HG02970 (cell line): Measurements from ENCODE around the gene NRXN2.

Experiments used
- ATAC-seq: cut with Tn5 transposase; IDR thresholded peaks from one replicate; pipeline ENCODE4 v1.9.1; 2021; ENCODE audit warnings: mild to moderate bottlenecking, moderate library complexity, moderate number of reproducible peaks; ENCODE audit not compliant: unreplicated experiment, low FRiP score

The NRXN2 gene

GRCh38 chr11:64583296-64584262 is 139.4 kb downstream of the NRXN2 start:
- ATAC-seq, result no peak

- no peak for ATAC-seq
Measured at GRCh38 chr11:64582885-64583284, 140.1 kb downstream of the NRXN2 start.

GRCh38 chr11:64581057-64581523 is 141.9 kb downstream of the NRXN2 start:
- ATAC-seq, result no peak

- ATAC-seq, result no peak
Measured at GRCh38 chr11:64580412-64580811, 142.6 kb downstream of the NRXN2 start.

GRCh38 chr11:64577202-64577601 is 145.8 kb downstream of the NRXN2 start:
- ATAC-seq, result no peak

GRCh38 chr11:64572143-64572542 is 150.9 kb downstream of the NRXN2 start:
- no peak for ATAC-seq

- no peak for ATAC-seq
Measured at GRCh38 chr11:64571410-64572091, 151.4 kb downstream of the NRXN2 start.

- no peak for ATAC-seq
Measured at GRCh38 chr11:64571050-64571409, 152.0 kb downstream of the NRXN2 start.

GRCh38 chr11:64570341-64570740 is 152.7 kb downstream of the NRXN2 start:
- no peak for ATAC-seq

GRCh38 chr11:64569300-64569970 is 153.6 kb downstream of the NRXN2 start:
- no peak for ATAC-seq

GRCh38 chr11:64568584-64569140 is 154.3 kb downstream of the NRXN2 start:
- no peak for ATAC-seq

GRCh38 chr11:64568041-64568571 is 154.9 kb downstream of the NRXN2 start:
- no peak for ATAC-seq

- ATAC-seq, result no peak
Measured at GRCh38 chr11:64566915-64567891, 155.8 kb downstream of the NRXN2 start.

GRCh38 chr11:64566042-64566914 is 156.7 kb downstream of the NRXN2 start:
- no peak for ATAC-seq

- no peak for ATAC-seq
Measured at GRCh38 chr11:64564947-64565889, 157.8 kb downstream of the NRXN2 start.

GRCh38 chr11:64564419-64564818 is 158.6 kb downstream of the NRXN2 start:
- no peak for ATAC-seq

GRCh38 chr11:64563966-64564365 is 159.0 kb downstream of the NRXN2 start:
- no peak for ATAC-seq
